H7 (cell line): Measurements from ENCODE around the gene TSPAN9. TPM values are rescaled to one million over a fixed set of nuclear protein-coding genes. Genes with fewer than 3 reads are reported as not detected.

ENCODE experiments used
- DNase-seq: peaks from one replicate; pipeline ENCODE4 v3.0.0; 2012
- H3K27me3 ChIP-seq: 2 replicates; pipeline ENCODE4 v1.6.0; 2011; ENCODE audit warnings: mild to moderate bottlenecking, low read length; ENCODE audit not compliant: control insufficient read depth, insufficient read depth
- H3K36me3 ChIP-seq: replicated peaks from 2 replicates; pipeline ENCODE4 v1.5.1; 2011; ENCODE audit warnings: low read length; ENCODE audit not compliant: control insufficient read depth, insufficient read depth
- H3K4me3 ChIP-seq: 2 replicates; pipeline ENCODE4 v1.5.1; 2011; ENCODE audit warnings: low read depth, mild to moderate bottlenecking, control low read depth, low read length, moderate library complexity; ENCODE audit not compliant: insufficient read depth
- total RNA-seq: library from RNA; depleted of rRNA; stranded (reverse); fragments of >200 nt; shearing (Covaris generic); gene quantifications from 2 replicates; pipeline ENCODE4 v1.2.3, GENCODE V29; 2014

Gene TSPAN9
- total RNA-seq, 1 experiment from 2014 or later = 22.4 TPM

DNA sequence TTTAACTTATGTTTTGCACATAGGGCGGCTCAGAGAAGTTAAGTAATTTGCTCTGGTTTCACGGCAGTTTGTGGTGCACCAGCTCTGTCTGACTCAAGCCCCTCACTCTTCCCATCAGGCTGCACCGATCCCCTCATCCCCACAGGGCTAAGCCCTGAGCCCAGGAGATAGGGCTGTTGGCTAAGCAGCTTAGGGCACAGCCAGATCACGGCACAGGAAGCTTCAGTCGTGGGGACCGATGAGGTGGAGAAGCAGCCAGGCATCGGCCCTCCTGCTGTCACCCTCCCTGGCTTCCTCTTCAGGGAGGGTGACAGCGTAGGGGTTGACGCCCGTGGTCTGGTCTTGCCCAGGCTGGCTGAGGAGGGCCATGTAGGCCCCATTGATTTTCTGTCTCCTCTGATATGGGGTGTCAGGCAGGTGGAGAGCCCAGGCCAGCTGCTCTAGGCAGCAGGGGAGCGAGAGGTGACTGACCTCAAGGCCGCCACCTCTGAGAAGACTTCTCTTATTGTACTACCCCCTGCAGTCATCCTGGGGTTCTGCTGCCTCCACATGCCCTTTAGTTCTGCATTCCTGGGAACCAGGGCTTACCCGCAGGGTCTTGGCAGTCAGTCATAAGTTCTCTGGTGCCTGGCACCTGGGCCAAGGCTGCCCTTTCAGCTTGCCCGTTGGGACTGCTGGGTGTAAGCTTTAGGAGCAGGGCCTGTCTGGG lies 166.4 kb downstream of the TSPAN9 start:
- Histone ChIP-seq H3K27me3 (no peaks in the 10 kb centered on the region), H3K4me3 (no peak overlapping the region), H3K36me3 (no peaks in the 10 kb centered on the region)
- no peak for DNase-seq

GRCh38 chr12:3244219-3244750 lies 167.1 kb downstream of the TSPAN9 start:
- DNase-seq = no peak
- Histone ChIP-seq H3K36me3 (no peaks in the 10 kb centered on the region), H3K4me3 (no peak overlapping the region), H3K27me3 (no peaks in the 10 kb centered on the region)

DNA sequence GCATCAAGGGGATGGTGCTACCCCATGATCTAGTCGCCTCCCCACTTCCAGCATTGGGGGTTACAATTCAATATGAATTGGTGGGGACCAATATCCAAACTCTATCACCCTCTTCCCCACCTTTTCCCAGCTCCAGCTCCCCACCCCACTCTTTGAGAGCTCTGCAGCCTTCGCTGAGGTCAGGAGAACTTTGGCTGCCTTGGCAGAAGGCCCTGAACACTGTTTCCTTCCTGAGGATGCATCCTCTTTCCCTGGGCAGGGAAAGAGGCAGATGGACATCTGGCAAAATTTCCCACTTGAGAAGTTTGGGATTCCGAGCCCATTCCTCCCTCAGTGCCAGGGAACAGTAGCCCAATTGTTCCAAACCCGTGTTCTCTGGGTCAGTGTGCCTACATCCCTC lies 169.1 kb downstream of the TSPAN9 start:
- H3K4me3 ChIP-seq = no peak overlapping the region
- H3K27me3 ChIP-seq = no peaks in the 10 kb centered on the region
- DNase-seq = no peak
- no peaks in the 10 kb centered on the region for H3K36me3 ChIP-seq

DNA sequence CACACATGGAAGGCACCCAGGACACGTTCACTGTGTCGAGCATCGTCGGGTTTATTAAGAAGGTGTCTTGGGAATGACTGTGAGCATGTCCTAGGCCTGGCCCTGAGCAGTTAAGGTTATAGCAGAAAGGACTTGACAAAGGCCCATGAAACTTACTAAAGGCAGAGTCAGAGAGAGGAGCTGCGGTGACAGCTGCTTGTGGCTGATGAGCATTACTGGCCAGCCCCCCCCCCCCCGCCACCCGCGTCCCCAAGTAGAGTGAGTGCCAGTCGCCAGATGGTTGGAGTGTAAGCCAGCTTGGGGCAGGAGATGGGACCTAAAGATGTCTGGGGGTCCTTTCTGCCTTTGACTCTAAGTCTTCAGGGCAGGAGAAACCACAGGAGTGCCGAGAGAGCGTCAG lies 169.9 kb downstream of the TSPAN9 start:
- no peaks in the 10 kb centered on the region for H3K36me3 ChIP-seq
- no peak for DNase-seq
- H3K4me3 ChIP-seq = no peak overlapping the region
- no peaks in the 10 kb centered on the region for H3K27me3 ChIP-seq

- Histone ChIP-seq H3K36me3 (no peaks in the 10 kb centered on the region), H3K27me3 (no peaks in the 10 kb centered on the region), H3K4me3 (no peak overlapping the region)
- DNase-seq = no peak
Measured at GRCh38 chr12:3247629-3248161, 170.5 kb downstream of the TSPAN9 start.

GRCh38 chr12:3249081-3249800 lies 172.1 kb downstream of the TSPAN9 start:
- H3K27me3 ChIP-seq = no peaks in the 10 kb centered on the region
- no peak overlapping the region for H3K4me3 ChIP-seq
- no peak for DNase-seq
- no peaks in the 10 kb centered on the region for H3K36me3 ChIP-seq

DNA sequence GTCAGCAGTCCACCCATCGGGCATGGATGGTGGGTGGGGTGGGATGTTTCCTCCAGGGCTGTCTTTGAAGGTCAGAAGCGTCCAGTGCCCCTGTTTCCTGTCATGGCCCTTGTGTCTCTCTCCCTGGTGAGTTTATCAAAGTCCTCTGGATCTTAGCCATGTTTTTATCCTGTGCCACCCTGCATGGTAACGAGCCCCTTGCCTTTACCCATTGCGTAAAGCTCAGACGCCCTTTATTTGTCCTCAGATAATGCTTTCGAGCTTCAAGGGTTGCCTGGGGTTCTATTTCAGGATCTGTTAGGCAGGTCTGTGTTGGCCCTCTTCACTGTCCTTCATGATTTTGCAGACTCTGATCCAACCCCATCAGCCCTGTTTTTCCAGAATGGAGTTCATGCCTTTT lies 172.9 kb downstream of the TSPAN9 start:
- Histone ChIP-seq H3K36me3 (no peaks in the 10 kb centered on the region), H3K4me3 (no peak overlapping the region), H3K27me3 (no peaks in the 10 kb centered on the region)
- DNase-seq = no peak

DNA sequence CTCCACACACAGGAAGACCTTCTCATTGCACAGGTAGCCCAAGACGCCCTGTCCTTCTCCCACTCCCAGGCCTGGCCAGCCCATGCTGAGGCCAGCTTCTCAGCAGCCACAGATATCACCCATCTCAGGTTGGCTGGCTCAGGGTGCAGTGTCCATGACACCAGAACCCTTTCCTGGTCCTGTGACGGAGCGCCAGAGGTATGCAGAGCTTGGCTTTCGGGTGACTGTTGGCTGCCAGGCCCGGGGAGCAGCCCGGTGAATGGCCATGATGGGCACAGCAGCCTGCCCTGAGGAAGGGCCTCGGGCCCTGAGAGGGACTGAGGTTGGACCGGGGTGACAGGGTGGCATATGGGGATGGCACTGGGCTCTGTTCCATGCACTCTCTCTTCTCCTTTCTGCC lies 173.4 kb downstream of the TSPAN9 start:
- Histone ChIP-seq H3K4me3 (no peak overlapping the region), H3K36me3 (no peaks in the 10 kb centered on the region), H3K27me3 (no peaks in the 10 kb centered on the region)
- DNase-seq = no peak

- no peaks in the 10 kb centered on the region for H3K27me3 ChIP-seq
- DNase-seq = no peak
- H3K4me3 ChIP-seq = no peak overlapping the region
- H3K36me3 ChIP-seq = no peaks in the 10 kb centered on the region
Measured at GRCh38 chr12:3251067-3251466, 173.9 kb downstream of the TSPAN9 start.

DNA sequence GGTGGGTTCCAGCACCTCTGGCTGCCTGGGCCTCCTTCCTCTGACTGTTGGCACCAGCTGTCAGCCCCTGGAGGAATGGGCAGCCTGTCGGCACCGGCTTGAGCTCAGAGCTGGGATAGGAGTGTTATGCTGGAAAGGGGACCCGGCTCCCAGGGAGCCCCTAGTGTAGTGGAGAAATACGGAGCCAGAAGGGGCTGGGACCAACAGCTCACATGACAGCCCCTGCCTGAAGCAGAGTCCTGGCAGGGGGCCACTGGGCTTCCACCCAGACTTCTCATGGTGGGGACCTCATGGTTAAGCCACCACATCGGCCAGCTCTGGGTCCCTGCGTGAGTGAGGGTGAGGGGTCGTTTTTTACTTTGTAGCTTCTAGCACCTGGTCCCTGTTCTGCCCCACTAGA lies 174.5 kb downstream of the TSPAN9 start:
- no peak overlapping the region for H3K4me3 ChIP-seq
- H3K36me3 ChIP-seq = no peaks in the 10 kb centered on the region
- H3K27me3 ChIP-seq = no peaks in the 10 kb centered on the region
- DNase-seq = no peak

DNA sequence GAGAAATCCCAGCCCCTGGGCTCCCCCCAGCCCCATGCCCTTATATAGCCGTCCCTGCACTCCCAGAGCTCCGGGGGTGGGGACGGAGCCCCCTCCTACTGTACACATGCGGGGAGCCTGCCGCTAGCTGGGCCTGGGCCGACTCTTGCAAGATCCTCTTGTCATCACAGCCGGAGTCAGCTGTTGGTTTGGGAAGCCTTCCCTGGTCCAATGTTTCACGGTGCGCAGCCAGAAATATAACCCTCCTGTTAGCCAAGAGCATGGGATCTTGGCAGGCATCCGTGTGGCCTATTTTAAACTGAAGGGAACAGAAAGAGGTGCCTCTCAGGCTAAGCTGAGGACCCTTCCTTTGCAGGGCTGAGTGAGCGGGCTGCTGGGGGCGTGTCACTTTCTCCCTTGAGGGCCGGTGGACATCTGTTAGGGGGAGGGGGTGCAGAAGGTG lies 175.3 kb downstream of the TSPAN9 start:
- DNase-seq = no peak
- Histone ChIP-seq H3K36me3 (no peaks in the 10 kb centered on the region), H3K27me3 (no peaks in the 10 kb centered on the region), H3K4me3 (no peak overlapping the region)

- Histone ChIP-seq H3K4me3 (no peak overlapping the region), H3K27me3 (no peaks in the 10 kb centered on the region)
- DNase-seq = no peak
Measured at GRCh38 chr12:3253682-3254275, 176.6 kb downstream of the TSPAN9 start.

GRCh38 chr12:3255057-3255456 lies 177.9 kb downstream of the TSPAN9 start:
- DNase-seq = no peak
- Histone ChIP-seq H3K36me3 (no peaks in the 10 kb centered on the region), H3K4me3 (no peak overlapping the region), H3K27me3 (no peaks in the 10 kb centered on the region)

More at GRCh38 chr12:3253682-3254275, 176.6 kb downstream of the TSPAN9 start:
- H3K36me3 ChIP-seq = no peaks in the 10 kb centered on the region

- Histone ChIP-seq H3K4me3 (no peak overlapping the region), H3K36me3 (no peaks in the 10 kb centered on the region), H3K27me3 (no peaks in the 10 kb centered on the region)
- DNase-seq = peak; percentile 77
Measured at GRCh38 chr12:3256103-3256631, 179.0 kb downstream of the TSPAN9 start.
